Measurements from ENCODE around the gene VSIG4. TPM values are rescaled to one million over a fixed set of nuclear protein-coding genes. Genes with fewer than 3 reads are reported as not detected.

VSIG4 gene
- total and polyA plus RNA-seq, 2 of the 8 experiments (the other 6 are each of a cell fraction or from before 2014, with no cell fraction given): not detected

DNA sequence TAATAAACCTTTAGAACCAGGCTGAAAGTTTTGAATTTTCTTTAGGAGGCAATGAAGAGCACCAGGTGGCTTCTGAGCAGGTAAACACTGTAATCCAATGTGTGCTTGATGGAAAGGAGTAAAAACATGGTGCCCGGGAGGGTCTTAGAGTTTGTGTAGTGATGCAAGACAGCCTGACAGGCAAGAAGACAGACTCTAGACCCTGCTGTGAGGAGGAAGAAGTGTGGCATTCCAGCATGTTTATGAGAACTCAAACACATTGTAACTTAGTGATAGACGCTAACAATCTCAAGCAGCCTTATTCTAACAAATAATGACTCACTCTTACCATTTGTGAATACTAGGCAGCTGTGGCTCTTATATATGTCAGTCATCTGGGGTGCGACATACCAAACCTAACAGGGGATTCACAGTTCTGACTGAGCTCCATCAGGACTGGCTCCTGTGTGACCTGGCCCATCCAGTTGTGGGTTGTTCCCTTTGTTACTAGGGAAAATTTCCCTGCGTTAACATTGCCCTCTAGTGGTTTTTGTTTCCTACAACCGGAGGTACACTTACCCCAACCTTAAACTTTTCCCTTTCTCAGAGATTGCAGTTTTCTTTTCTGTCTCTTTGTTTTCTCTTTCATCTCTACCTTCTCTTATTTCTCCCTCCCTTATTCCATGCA lies 53.8 kb downstream of the VSIG4 start:
- H3K27ac ChIP-seq (ENCODE audit: low read depth, low read length): no peak overlapping the region
- H2BK15ac ChIP-seq (ENCODE audit: low read length): no peak overlapping the region
- no peaks in the 10 kb centered on the region for H3K23me2 ChIP-seq (ENCODE audit: low read depth, low read length)
- no peak overlapping the region for H2AFZ ChIP-seq (ENCODE audit: low read length)
- no peak for DNase-seq (ENCODE audit: low read depth in 1 of 2, low spot score in 2 of 2)
- no peak overlapping the region for H3K23ac ChIP-seq (ENCODE audit: insufficient read length)
- no peaks in the 10 kb centered on the region for H3K79me1 ChIP-seq (ENCODE audit: low read depth, low read length)
- no peak overlapping the region for H3K4me3 ChIP-seq (ENCODE audit: extremely low read depth in 1 of 4, insufficient read depth in 2 of 4, low read depth in 3 of 4, low read length in 4 of 4)
- no peak overlapping the region for H2AK5ac ChIP-seq (ENCODE audit: low read depth, low read length)
- no peaks in the 10 kb centered on the region for H4K20me1 ChIP-seq (replicated peaks in 1 of 2; ENCODE audit: control insufficient read depth in 1 of 2, insufficient read depth in 2 of 2, low read length in 2 of 2)
- H4K5ac ChIP-seq (ENCODE audit: insufficient read length, low read depth, low read length): no peak overlapping the region
- H3K4ac ChIP-seq (replicated peaks; ENCODE audit: insufficient read length, low read depth, low read length): no peak overlapping the region
- H3K9ac ChIP-seq (replicated peaks in 1 of 4; ENCODE audit: extremely low read depth in 1 of 4, low read depth in 3 of 4, low read length in 3 of 4): no peak overlapping the region
- H3K4me1 ChIP-seq (replicated peaks in 1 of 4; ENCODE audit: control insufficient read depth in 3 of 4, insufficient read depth in 4 of 4, low read length in 3 of 4): no peaks in the 10 kb centered on the region
- 51% methylated on average over 4 of the region's 5 CpGs; no CpG with 5 or more reads in 1 of the 2 experiments for WGBS, 2 experiments (ENCODE audit: extremely low coverage in 1 of 2, insufficient coverage in 1 of 2, insufficient read length in 1 of 2, insufficient replicate concordance in 2 of 2, low coverage in 1 of 2, low lambda C conversion rate in 2 of 2, missing lambda C conversion rate in 1 of 2)
- no peak overlapping the region for H2BK20ac ChIP-seq (ENCODE audit: low read length)
- H2BK120ac ChIP-seq (replicated peaks; ENCODE audit: low read depth, low read length): no peak overlapping the region
- H3K9me3 ChIP-seq (ENCODE audit: insufficient read depth in 2 of 2, low read depth in 1 of 2, low read length in 1 of 2): peaks cover 0 to 9% of the 10 kb centered on the region in 2 experiments; a peak in 1 of 4 replicates
- no peaks in the 10 kb centered on the region for H3K79me2 ChIP-seq (ENCODE audit: control insufficient read depth in 1 of 2, insufficient read depth in 2 of 2, low read length in 2 of 2)
- H3K27me3 ChIP-seq (replicated peaks in 1 of 4; ENCODE audit: control insufficient read depth in 3 of 4, extremely low read depth in 1 of 4, insufficient read depth in 3 of 4, low read length in 3 of 4): no peaks in the 10 kb centered on the region
- no peak overlapping the region for H2BK5ac ChIP-seq (ENCODE audit: low read depth, low read length)
- no peak overlapping the region for H4K8ac ChIP-seq (ENCODE audit: extremely low read depth, insufficient read depth, low read length)
- no peak overlapping the region for H3K14ac ChIP-seq (ENCODE audit: insufficient read length)
- CTCF ChIA-PET (ENCODE audit: partially characterized antibody): interaction anchor here (0.7 to 1.3 kb wide), 2 partner anchors 405 to 466 kb away, joined by 3 to 7 read pairs; no protein-coding TSS in a partner anchor
- no peak overlapping the region for H3K18ac ChIP-seq (ENCODE audit: extremely low read depth, low read length)
- FAIRE-seq: peak; percentile 91
- H2BK12ac ChIP-seq (ENCODE audit: low read depth, low read length): no peak overlapping the region
- POLR2A ChIA-PET (ENCODE audit: partially characterized antibody): no interaction called here
- no peak overlapping the region for H3K56ac ChIP-seq (replicated peaks; ENCODE audit: insufficient read length, low read depth, low read length)
- no peaks in the 10 kb centered on the region for H3K36me3 ChIP-seq (ENCODE audit: control insufficient read depth in 2 of 4, insufficient read depth in 4 of 4, low read length in 3 of 4)
- H3K4me2 ChIP-seq (ENCODE audit: insufficient read depth in 1 of 2, low read depth in 2 of 2, low read length in 2 of 2): no peak overlapping the region
- H4K91ac ChIP-seq (replicated peaks; ENCODE audit: insufficient read length, low read length): no peak overlapping the region
- TF ChIP-seq RFX5 (IDR thresholded peaks at IDR 0.05; ENCODE audit: borderline replicate concordance, low read depth, low read length) (0 out of 2 replicates have a peak, but pooled peaks have one; percentile 38), CTBP2 (IDR thresholded peaks at IDR 0.05; ENCODE audit: borderline replicate concordance, insufficient read depth, insufficient read length, low read length) (no peak)
- TF ChIP-seq, protein P1, sequence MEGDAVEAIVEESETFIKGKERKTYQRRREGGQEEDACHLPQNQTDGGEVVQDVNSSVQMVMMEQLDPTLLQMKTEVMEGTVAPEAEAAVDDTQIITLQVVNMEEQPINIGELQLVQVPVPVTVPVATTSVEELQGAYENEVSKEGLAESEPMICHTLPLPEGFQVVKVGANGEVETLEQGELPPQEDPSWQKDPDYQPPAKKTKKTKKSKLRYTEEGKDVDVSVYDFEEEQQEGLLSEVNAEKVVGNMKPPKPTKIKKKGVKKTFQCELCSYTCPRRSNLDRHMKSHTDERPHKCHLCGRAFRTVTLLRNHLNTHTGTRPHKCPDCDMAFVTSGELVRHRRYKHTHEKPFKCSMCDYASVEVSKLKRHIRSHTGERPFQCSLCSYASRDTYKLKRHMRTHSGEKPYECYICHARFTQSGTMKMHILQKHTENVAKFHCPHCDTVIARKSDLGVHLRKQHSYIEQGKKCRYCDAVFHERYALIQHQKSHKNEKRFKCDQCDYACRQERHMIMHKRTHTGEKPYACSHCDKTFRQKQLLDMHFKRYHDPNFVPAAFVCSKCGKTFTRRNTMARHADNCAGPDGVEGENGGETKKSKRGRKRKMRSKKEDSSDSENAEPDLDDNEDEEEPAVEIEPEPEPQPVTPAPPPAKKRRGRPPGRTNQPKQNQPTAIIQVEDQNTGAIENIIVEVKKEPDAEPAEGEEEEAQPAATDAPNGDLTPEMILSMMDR (IDR thresholded peaks at IDR 0.05; ENCODE audit: control extremely low read depth in 1 of 3, insufficient read depth in 1 of 3, low read depth in 1 of 3, low read length in 3 of 3): peak in 2 of 3 experiments; percentile 34 to 49; a peak in 2 of 4 replicates

All from H1 (cell line).